HUES48 (cell line): Measurements from ENCODE around the gene EZR.

ENCODE experiments used
- H3K27ac ChIP-seq: one replicate; pipeline ENCODE4 v1.7.0; 2013; ENCODE audit warnings: low read depth, low read length, inconsistent platforms
- H3K27me3 ChIP-seq: 2 replicates; pipeline ENCODE4 v1.6.1; 2013; ENCODE audit warnings: mild to moderate bottlenecking, low read length; ENCODE audit not compliant: control insufficient read depth, insufficient read depth
- H3K36me3 ChIP-seq: 2 replicates; pipeline ENCODE4 v1.6.1; 2013; ENCODE audit warnings: low read length; ENCODE audit not compliant: control insufficient read depth, insufficient read depth
- H3K4me1 ChIP-seq: 2 replicates; pipeline ENCODE4 v1.6.1; 2013; ENCODE audit warnings: mild to moderate bottlenecking, low read length; ENCODE audit not compliant: control insufficient read depth, insufficient read depth
- H3K4me3 ChIP-seq: 2 replicates; pipeline ENCODE4 v1.5.1; 2013; ENCODE audit warnings: mild to moderate bottlenecking, low read depth, low read length
- H3K9ac ChIP-seq: 2 replicates; pipeline ENCODE4 v1.6.1; 2013; ENCODE audit warnings: mild to moderate bottlenecking, low read depth, low read length, moderate library complexity
- H3K9me3 ChIP-seq: 2 replicates; pipeline ENCODE4 v1.6.1; 2013; ENCODE audit warnings: low read length; ENCODE audit not compliant: control insufficient read depth, insufficient read depth

The EZR gene

GRCh38 chr6:158755636-158756035 is 63.5 kb downstream of the EZR start:
- Histone ChIP-seq H3K9me3 (no peaks in the 10 kb centered on the region), H3K27ac (no peak overlapping the region), H3K9ac (no peak overlapping the region), H3K4me3 (no peak overlapping the region), H3K36me3 (no peaks in the 10 kb centered on the region), H3K4me1 (peaks cover 23% of the 10 kb centered on the region), H3K27me3 (no peaks in the 10 kb centered on the region)

- H3K9me3 ChIP-seq, result no peaks in the 10 kb centered on the region
- no peak overlapping the region for H3K4me3 ChIP-seq
- no peak overlapping the region for H3K27ac ChIP-seq
- no peaks in the 10 kb centered on the region for H3K36me3 ChIP-seq
- no peak overlapping the region for H3K9ac ChIP-seq
- no peaks in the 10 kb centered on the region for H3K27me3 ChIP-seq
- H3K4me1 ChIP-seq, result peaks cover 23% of the 10 kb centered on the region
These were observed 64.4 kb downstream of the EZR start for GRCh38 chr6:158754738-158755137.

GRCh38 chr6:158753811-158754210 is 65.4 kb downstream of the EZR start:
- no peaks in the 10 kb centered on the region for H3K9me3 ChIP-seq
- H3K9ac ChIP-seq, result no peak overlapping the region
- H3K4me3 ChIP-seq, result no peak overlapping the region
- no peaks in the 10 kb centered on the region for H3K27me3 ChIP-seq
- H3K4me1 ChIP-seq, result peaks cover 21% of the 10 kb centered on the region
- H3K36me3 ChIP-seq, result no peaks in the 10 kb centered on the region
- H3K27ac ChIP-seq, result no peak overlapping the region

GRCh38 chr6:158752613-158753012 is 66.6 kb downstream of the EZR start:
- Histone ChIP-seq H3K4me1 (peaks cover 11% of the 10 kb centered on the region), H3K27me3 (no peaks in the 10 kb centered on the region), H3K36me3 (no peaks in the 10 kb centered on the region), H3K4me3 (no peak overlapping the region), H3K27ac (no peak overlapping the region), H3K9me3 (no peaks in the 10 kb centered on the region), H3K9ac (no peak overlapping the region)

- Histone ChIP-seq H3K27ac (no peak overlapping the region), H3K36me3 (no peaks in the 10 kb centered on the region), H3K9ac (no peak overlapping the region), H3K4me3 (no peak overlapping the region), H3K4me1 (peaks cover 5% of the 10 kb centered on the region), H3K9me3 (no peaks in the 10 kb centered on the region), H3K27me3 (no peaks in the 10 kb centered on the region)
These were observed 67.2 kb downstream of the EZR start for GRCh38 chr6:158751921-158752320.

GRCh38 chr6:158751224-158751623 is 67.9 kb downstream of the EZR start:
- no peak overlapping the region for H3K27ac ChIP-seq
- no peak overlapping the region for H3K9ac ChIP-seq
- H3K9me3 ChIP-seq, result no peaks in the 10 kb centered on the region
- peaks cover 5% of the 10 kb centered on the region for H3K4me1 ChIP-seq
- no peaks in the 10 kb centered on the region for H3K27me3 ChIP-seq
- H3K36me3 ChIP-seq, result no peaks in the 10 kb centered on the region
- H3K4me3 ChIP-seq, result no peak overlapping the region

GRCh38 chr6:158744986-158745430 is 74.2 kb downstream of the EZR start:
- Histone ChIP-seq H3K4me1 (no peaks in the 10 kb centered on the region), H3K9me3 (no peaks in the 10 kb centered on the region), H3K4me3 (no peak overlapping the region), H3K27ac (no peak overlapping the region), H3K27me3 (no peaks in the 10 kb centered on the region), H3K36me3 (no peaks in the 10 kb centered on the region), H3K9ac (no peak overlapping the region)

- no peaks in the 10 kb centered on the region for H3K4me1 ChIP-seq
- H3K27me3 ChIP-seq, result no peaks in the 10 kb centered on the region
- no peaks in the 10 kb centered on the region for H3K9me3 ChIP-seq
- no peaks in the 10 kb centered on the region for H3K36me3 ChIP-seq
- H3K27ac ChIP-seq, result no peak overlapping the region
- no peak overlapping the region for H3K9ac ChIP-seq
- no peak overlapping the region for H3K4me3 ChIP-seq
These were observed 76.0 kb downstream of the EZR start for GRCh38 chr6:158743033-158743651.

GRCh38 chr6:158739673-158740072 is 79.5 kb downstream of the EZR start:
- H3K27ac ChIP-seq, result no peak overlapping the region
- no peaks in the 10 kb centered on the region for H3K9me3 ChIP-seq
- H3K9ac ChIP-seq, result no peak overlapping the region
- H3K4me3 ChIP-seq, result no peak overlapping the region
- no peaks in the 10 kb centered on the region for H3K4me1 ChIP-seq
- H3K27me3 ChIP-seq, result no peaks in the 10 kb centered on the region
- no peaks in the 10 kb centered on the region for H3K36me3 ChIP-seq

GRCh38 chr6:158737710-158738615 is 81.2 kb downstream of the EZR start:
- no peaks in the 10 kb centered on the region for H3K27me3 ChIP-seq
- no peak overlapping the region for H3K27ac ChIP-seq
- no peak overlapping the region for H3K9ac ChIP-seq
- no peaks in the 10 kb centered on the region for H3K36me3 ChIP-seq
- no peaks in the 10 kb centered on the region for H3K9me3 ChIP-seq
- no peaks in the 10 kb centered on the region for H3K4me1 ChIP-seq
- H3K4me3 ChIP-seq, result no peak overlapping the region

GRCh38 chr6:158737082-158737709 is 82.0 kb downstream of the EZR start:
- Histone ChIP-seq H3K4me1 (no peaks in the 10 kb centered on the region), H3K27me3 (no peaks in the 10 kb centered on the region), H3K4me3 (no peak overlapping the region), H3K36me3 (no peaks in the 10 kb centered on the region), H3K9ac (no peak overlapping the region), H3K9me3 (no peaks in the 10 kb centered on the region), H3K27ac (no peak overlapping the region)
